Measurements from ENCODE around the gene XRCC5. TPM values are rescaled to one million over a fixed set of nuclear protein-coding genes. Genes with fewer than 3 reads are reported as not detected.
A peak's percentile ranks its signal among the peaks of the same experiment; 100 is the strongest.

The XRCC5 gene
- total RNA-seq, 2 experiments from 2014 or later, result 292 to 331 TPM

GRCh38 chr2:216170076-216170763, 61.1 kb downstream of the XRCC5 start:
- H3K36me3 Mint-ChIP-seq (ENCODE audit: low read depth), result peaks cover 78% of the 10 kb centered on the region
- ChIA-PET CTCF (interaction anchor here (0.6 to 1.3 kb wide), 4 partner anchors 39 to 228 kb away, joined by 3 to 4 read pairs (median 3); no protein-coding TSS in a partner anchor), POLR2A (no interaction called here)
- no peaks in the 10 kb centered on the region for H3K27me3 Mint-ChIP-seq
- H3K27ac Mint-ChIP-seq, result no peak overlapping the region
- H3K4me3 Mint-ChIP-seq, result no peak overlapping the region
- peaks cover 12% of the 10 kb centered on the region for H3K4me1 Mint-ChIP-seq
- H3K9me3 Mint-ChIP-seq, result no peaks in the 10 kb centered on the region
- DNase-seq, result no peak

- Mint-ChIP-seq H3K9me3 (no peaks in the 10 kb centered on the region), H3K27me3 (no peaks in the 10 kb centered on the region), H3K27ac (no peak overlapping the region), H3K4me1 (peaks cover 13% of the 10 kb centered on the region), H3K4me3 (no peak overlapping the region), H3K36me3 (ENCODE audit: low read depth) (peaks cover 77% of the 10 kb centered on the region)
- POLR2A ChIA-PET, result no interaction called here
- no peak for DNase-seq
- CTCF ChIA-PET, result interaction anchor here (3.1 kb wide), 1 partner anchor 9 kb away, joined by 15 read pairs; no protein-coding TSS in a partner anchor
These were observed 61.9 kb downstream of the XRCC5 start for GRCh38 chr2:216171011-216171410.

- no peak for DNase-seq
- H3K4me1 Mint-ChIP-seq, result peaks cover 17% of the 10 kb centered on the region
- H3K27ac Mint-ChIP-seq, result no peak overlapping the region
- no peaks in the 10 kb centered on the region for H3K9me3 Mint-ChIP-seq
- ChIA-PET CTCF (interaction anchor here (0.6 to 3.1 kb wide), 4 partner anchors 11 to 384 kb away, joined by 3 to 15 read pairs (median 5); no protein-coding TSS in a partner anchor), POLR2A (no interaction called here)
- H3K36me3 Mint-ChIP-seq (ENCODE audit: low read depth), result peaks cover 78% of the 10 kb centered on the region
- no peak overlapping the region for H3K4me3 Mint-ChIP-seq
- H3K27me3 Mint-ChIP-seq, result no peaks in the 10 kb centered on the region
These were observed 63.3 kb downstream of the XRCC5 start for GRCh38 chr2:216172493-216172892.

- Mint-ChIP-seq H3K27ac (no peak overlapping the region), H3K4me3 (no peak overlapping the region), H3K9me3 (no peaks in the 10 kb centered on the region), H3K4me1 (peaks cover 30% of the 10 kb centered on the region), H3K36me3 (ENCODE audit: low read depth) (peaks cover 71% of the 10 kb centered on the region), H3K27me3 (no peaks in the 10 kb centered on the region)
- no peak for DNase-seq
- POLR2A ChIA-PET, result no interaction called here
- CTCF ChIA-PET, result interaction anchor here (1.4 kb wide), 1 partner anchor 17 kb away, joined by 3 read pairs; no protein-coding TSS in a partner anchor
These were observed 69.9 kb downstream of the XRCC5 start for GRCh38 chr2:216179015-216179414.

- Mint-ChIP-seq H3K4me1 (peaks cover 34% of the 10 kb centered on the region), H3K27ac (no peak overlapping the region), H3K36me3 (ENCODE audit: low read depth) (peaks cover 71% of the 10 kb centered on the region), H3K9me3 (no peaks in the 10 kb centered on the region), H3K4me3 (no peak overlapping the region), H3K27me3 (no peaks in the 10 kb centered on the region)
- POLR2A ChIA-PET, result no interaction called here
- CTCF ChIA-PET, result interaction anchor here (0.7 kb wide), 1 partner anchor 68 kb away, joined by 5 read pairs; no protein-coding TSS in a partner anchor
- no peak for DNase-seq
These were observed 72.2 kb downstream of the XRCC5 start for GRCh38 chr2:216181351-216181750.

- Mint-ChIP-seq H3K4me1 (peaks cover 35% of the 10 kb centered on the region), H3K36me3 (ENCODE audit: low read depth) (peaks cover 67% of the 10 kb centered on the region), H3K4me3 (no peak overlapping the region), H3K27ac (no peak overlapping the region), H3K27me3 (no peaks in the 10 kb centered on the region), H3K9me3 (no peaks in the 10 kb centered on the region)
- DNase-seq, result no peak
- CTCF ChIA-PET, result interaction anchor here (0.9 kb wide), 1 partner anchor 10 kb away, joined by 3 read pairs; no protein-coding TSS in a partner anchor
- POLR2A ChIA-PET, result no interaction called here
These were observed 72.9 kb downstream of the XRCC5 start for GRCh38 chr2:216181953-216182461.

GRCh38 chr2:216183462-216183861, 74.3 kb downstream of the XRCC5 start:
- no peak overlapping the region for H3K27ac Mint-ChIP-seq

GRCh38 chr2:216188559-216188850, 79.4 kb downstream of the XRCC5 start:
- ChIA-PET POLR2A (no interaction called here), CTCF (no interaction called here)
- Mint-ChIP-seq H3K27ac (peak overlapping the region; percentile 50), H3K27me3 (no peaks in the 10 kb centered on the region), H3K4me1 (peaks cover 51% of the 10 kb centered on the region), H3K36me3 (ENCODE audit: low read depth) (peaks cover 62% of the 10 kb centered on the region), H3K4me3 (no peak overlapping the region), H3K9me3 (no peaks in the 10 kb centered on the region)
- no peak for DNase-seq

More at GRCh38 chr2:216183462-216183861, 74.3 kb downstream of the XRCC5 start:
- ChIA-PET POLR2A (no interaction called here), CTCF (interaction anchor here (1.2 kb wide), 2 partner anchors 10 to 12 kb away, joined by 4 to 6 read pairs; no protein-coding TSS in a partner anchor)
- Mint-ChIP-seq H3K36me3 (ENCODE audit: low read depth) (peaks cover 66% of the 10 kb centered on the region), H3K9me3 (no peaks in the 10 kb centered on the region), H3K4me1 (peaks cover 41% of the 10 kb centered on the region), H3K27me3 (no peaks in the 10 kb centered on the region), H3K4me3 (no peak overlapping the region)
- DNase-seq, result no peak

GRCh38 chr2:216188956-216189355, 79.8 kb downstream of the XRCC5 start:
- H3K4me3 Mint-ChIP-seq, result no peak overlapping the region
- no peaks in the 10 kb centered on the region for H3K9me3 Mint-ChIP-seq
- CTCF ChIA-PET, result interaction anchor here (1.4 to 1.6 kb wide), 2 partner anchors 23 to 32 kb away, joined by 3 to 4 read pairs; no protein-coding TSS in a partner anchor
- H3K36me3 Mint-ChIP-seq (ENCODE audit: low read depth), result peaks cover 62% of the 10 kb centered on the region
- POLR2A ChIA-PET, result no interaction called here
- H3K4me1 Mint-ChIP-seq, result peaks cover 54% of the 10 kb centered on the region
- no peak for DNase-seq
- no peaks in the 10 kb centered on the region for H3K27me3 Mint-ChIP-seq
- no peak overlapping the region for H3K27ac Mint-ChIP-seq

GRCh38 chr2:216189410-216189809, 80.3 kb downstream of the XRCC5 start:
- POLR2A ChIA-PET, result no interaction called here
- no peak for DNase-seq
- Mint-ChIP-seq H3K9me3 (no peaks in the 10 kb centered on the region), H3K4me1 (peaks cover 58% of the 10 kb centered on the region), H3K27me3 (no peaks in the 10 kb centered on the region), H3K27ac (no peak overlapping the region), H3K4me3 (no peak overlapping the region), H3K36me3 (ENCODE audit: low read depth) (peaks cover 65% of the 10 kb centered on the region)
- CTCF ChIA-PET, result interaction anchor here (1.4 to 1.6 kb wide), 2 partner anchors 23 to 32 kb away, joined by 3 to 4 read pairs; no protein-coding TSS in a partner anchor

- ChIA-PET CTCF (interaction anchor here (1.1 to 1.4 kb wide), 2 partner anchors 10 to 21 kb away, joined by 3 read pairs; no protein-coding TSS in a partner anchor), POLR2A (no interaction called here)
- H3K4me3 Mint-ChIP-seq, result no peak overlapping the region
- peaks cover 49% of the 10 kb centered on the region for H3K4me1 Mint-ChIP-seq
- no peaks in the 10 kb centered on the region for H3K9me3 Mint-ChIP-seq
- no peak for DNase-seq
- H3K27me3 Mint-ChIP-seq, result no peaks in the 10 kb centered on the region
- no peak overlapping the region for H3K27ac Mint-ChIP-seq
- peaks cover 72% of the 10 kb centered on the region for H3K36me3 Mint-ChIP-seq (ENCODE audit: low read depth)
These were observed 83.0 kb downstream of the XRCC5 start for GRCh38 chr2:216192181-216192580.

- peaks cover 46% of the 10 kb centered on the region for H3K4me1 Mint-ChIP-seq
- H3K27ac Mint-ChIP-seq, result peak overlapping the region; percentile 19
- no peak for DNase-seq
- no peaks in the 10 kb centered on the region for H3K27me3 Mint-ChIP-seq
- peaks cover 74% of the 10 kb centered on the region for H3K36me3 Mint-ChIP-seq (ENCODE audit: low read depth)
- POLR2A ChIA-PET, result no interaction called here
- no peak overlapping the region for H3K4me3 Mint-ChIP-seq
- CTCF ChIA-PET, result interaction anchor here (1.4 kb wide), 1 partner anchor 10 kb away, joined by 3 read pairs; no protein-coding TSS in a partner anchor
- no peaks in the 10 kb centered on the region for H3K9me3 Mint-ChIP-seq
These were observed 83.8 kb downstream of the XRCC5 start for GRCh38 chr2:216192931-216193330.

- Mint-ChIP-seq H3K4me3 (no peak overlapping the region), H3K27me3 (no peaks in the 10 kb centered on the region), H3K27ac (peak overlapping the region; percentile 51), H3K36me3 (ENCODE audit: low read depth) (peaks cover 75% of the 10 kb centered on the region), H3K4me1 (peaks cover 42% of the 10 kb centered on the region), H3K9me3 (no peaks in the 10 kb centered on the region)
- DNase-seq, result no peak
- ChIA-PET CTCF (interaction anchor here (1.3 kb wide), 1 partner anchor 23 kb away, joined by 3 read pairs; no protein-coding TSS in a partner anchor), POLR2A (no interaction called here)
These were observed 84.9 kb downstream of the XRCC5 start for GRCh38 chr2:216194013-216194412.

All from activated CD4-positive, alpha-beta T cell treated with anti-CD3 and anti-CD28 coated beads, Interleukin-2, amount 10 ng/mL, durations not matched to agents 7 days and 5 days (primary cell).